IMR-90 (cell line): ENCODE results near the gene SERP1. TPM values are rescaled to one million over a fixed set of nuclear protein-coding genes. Genes with fewer than 3 reads are reported as not detected.
A peak's percentile ranks its signal among the peaks of the same experiment; 100 is the strongest.

ENCODE experiments used
- ATAC-seq: fragments of 200-7000 bp; cut with Tn5 transposase; 2 replicates; pipeline ENCODE4 v1.9.1; 2020; ENCODE audit warnings: low read depth, mild to moderate bottlenecking, moderate library complexity
- BruUV-seq: library from RNA; stranded (reverse); fragments of 400-500 nt; replicated peaks from 2 replicates; lab custom pipeline; 2021; lab: Mats Ljungman, UMichigan
- CTCF ChIA-PET: fragments of 300-600 bp; formaldehyde crosslinking; extraction: SDS; loops from one replicate; lab custom pipeline; 2021; ENCODE audit warnings: antibody characterized with exemption; lab: Yijun Ruan, JAX
- POLR2A ChIA-PET: fragments of 300-600 bp; sonication (Branson Sonifier 250); formaldehyde crosslinking; loops from one replicate; lab custom pipeline; 2022; ENCODE audit warnings: antibody characterized with exemption; ENCODE audit not compliant: unreplicated experiment; lab: Charles Lee
- DNase-seq: peaks from one replicate; pipeline ENCODE4 v3.0.0; 2013
- H2AFZ ChIP-seq: replicated peaks from 2 replicates; pipeline ENCODE3; 2013; ENCODE audit warnings: low read length, mild to moderate bottlenecking; ENCODE audit not compliant: poor library complexity
- H2AK5ac ChIP-seq: 2 replicates; pipeline ENCODE4 v1.6.1; 2013; ENCODE audit warnings: low read depth, low read length, inconsistent platforms
- H2AK9ac ChIP-seq: replicated peaks from 2 replicates; pipeline ENCODE3; 2013; ENCODE audit warnings: mild to moderate bottlenecking, low read depth, low read length, moderate library complexity; ENCODE audit not compliant: poor library complexity
- H2BK120ac ChIP-seq: 2 replicates; pipeline ENCODE4 v1.6.1; 2013; ENCODE audit warnings: low read depth, low read length, inconsistent platforms
- H2BK15ac ChIP-seq: 3 replicates; pipeline ENCODE4 v1.6.1; 2013; ENCODE audit warnings: low read depth, low read length, inconsistent platforms
- H2BK20ac ChIP-seq: 2 replicates; pipeline ENCODE4 v1.6.1; 2013; ENCODE audit warnings: low read depth, mild to moderate bottlenecking, inconsistent platforms, low read length, moderate library complexity
- H2BK5ac ChIP-seq: 2 replicates; pipeline ENCODE4 v1.6.1; 2013; ENCODE audit warnings: mild to moderate bottlenecking, low read depth, low read length, inconsistent platforms; ENCODE audit not compliant: poor library complexity, severe bottlenecking
- H3K14ac ChIP-seq: replicated peaks from 2 replicates; pipeline ENCODE4 v1.6.1; 2013; ENCODE audit warnings: low read depth, low read length, inconsistent platforms
- H3K18ac ChIP-seq: 2 replicates; pipeline ENCODE4 v1.6.1; 2013; ENCODE audit warnings: low read depth, low read length, control low read depth
- H3K23ac ChIP-seq: 2 replicates; pipeline ENCODE4 v1.6.1; 2013; ENCODE audit warnings: low read depth, low read length, inconsistent platforms
- H3K27ac ChIP-seq: 2 replicates; pipeline ENCODE4 v1.5.1; 2013; ENCODE audit warnings: mild to moderate bottlenecking, control low read depth, low read length; ENCODE audit not compliant: insufficient read depth
- H3K27me3 ChIP-seq: 2 replicates; pipeline ENCODE4 v1.6.1; 2013; ENCODE audit warnings: low read length; ENCODE audit not compliant: control insufficient read depth, insufficient read depth
- H3K36me3 ChIP-seq: 2 replicates; pipeline ENCODE4 v1.6.1; 2013; ENCODE audit warnings: low read length, mixed read lengths; ENCODE audit not compliant: control insufficient read depth, insufficient read depth
- H3K4ac ChIP-seq: 2 replicates; pipeline ENCODE4 v1.6.1; 2013; ENCODE audit warnings: low read depth, low read length, inconsistent platforms
- H3K4me1 ChIP-seq: 2 replicates; pipeline ENCODE4 v1.6.1; 2013; ENCODE audit warnings: low read length, mixed read lengths; ENCODE audit not compliant: control insufficient read depth, insufficient read depth
- H3K4me2 ChIP-seq: 2 replicates; pipeline ENCODE4 v1.6.1; 2013; ENCODE audit warnings: low read depth, mild to moderate bottlenecking, control low read depth, low read length, moderate library complexity
- H3K4me3 ChIP-seq: 2 replicates; pipeline ENCODE4 v1.5.1; 2013; ENCODE audit warnings: low read depth, mild to moderate bottlenecking, control low read depth, low read length, moderate library complexity; ENCODE audit not compliant: insufficient read depth
- H3K56ac ChIP-seq: 2 replicates; pipeline ENCODE4 v1.6.1; 2013; ENCODE audit warnings: low read length, inconsistent platforms; ENCODE audit not compliant: insufficient read depth; ENCODE audit errors: extremely low read depth
- H3K79me1 ChIP-seq, 2 experiments: 2 replicates each; pipeline ENCODE4 v1.6.1; 2013; ENCODE audit warnings: low read length in 2 of 2, inconsistent platforms in 1 of 2, low read depth in 1 of 2
- H3K9ac ChIP-seq: 2 replicates; pipeline ENCODE4 v1.6.1; 2013; ENCODE audit warnings: low read depth, low read length, control low read depth
- H3K9me1 ChIP-seq: 2 replicates; pipeline ENCODE4 v1.6.1; 2013; ENCODE audit warnings: low read length, inconsistent platforms; ENCODE audit not compliant: insufficient read depth
- H3K9me3 ChIP-seq: 2 replicates; pipeline ENCODE4 v1.6.1; 2013; ENCODE audit warnings: low read length; ENCODE audit not compliant: control insufficient read depth, insufficient read depth
- H4K20me1 ChIP-seq: 2 replicates; pipeline ENCODE4 v1.6.1; 2013; ENCODE audit warnings: low read length, inconsistent platforms; ENCODE audit not compliant: insufficient read depth
- H4K5ac ChIP-seq: 2 replicates; pipeline ENCODE4 v1.6.1; 2013; ENCODE audit warnings: mild to moderate bottlenecking, low read depth, low read length, control low read depth
- H4K8ac ChIP-seq, 2 experiments: 2 replicates each; pipeline ENCODE4 v1.6.1; 2013; ENCODE audit warnings: low read depth in 2 of 2, low read length in 2 of 2, control low read depth in 1 of 2, inconsistent platforms in 1 of 2
- H4K91ac ChIP-seq: 2 replicates; pipeline ENCODE4 v1.6.1; 2013; ENCODE audit warnings: low read depth, low read length, inconsistent platforms; ENCODE audit not compliant: insufficient read depth
- CEBPB ChIP-seq: IDR thresholded peaks from 2 replicates; pipeline ENCODE4 v1.6.1; 2012; ENCODE audit warnings: low read depth, low read length, improper control_type of control experiment
- ELK1 ChIP-seq: fragments of 150-350 bp; IDR thresholded peaks from 2 replicates; pipeline ENCODE4 v1.6.1; 2016; ENCODE audit warnings: low read depth, mild to moderate bottlenecking, low read length, moderate library complexity, borderline replicate concordance
- FOS ChIP-seq: fragments of 150-350 bp; IDR thresholded peaks from 2 replicates; pipeline ENCODE4 v1.6.1; 2016; ENCODE audit warnings: low read depth, low read length
- MAZ ChIP-seq: IDR thresholded peaks from 2 replicates; pipeline ENCODE4 v1.6.1; 2012; ENCODE audit warnings: low read depth, mild to moderate bottlenecking, low read length, improper control_type of control experiment, moderate library complexity, borderline replicate concordance
- MXI1 ChIP-seq: IDR thresholded peaks from 2 replicates; pipeline ENCODE4 v1.6.1; 2012; ENCODE audit warnings: low read depth, mild to moderate bottlenecking, low read length, moderate library complexity, borderline replicate concordance
- NFE2L2 ChIP-seq: fragments of 150-350 bp; IDR thresholded peaks from 2 replicates; pipeline ENCODE4 v1.6.1; 2016; ENCODE audit warnings: low read depth, mild to moderate bottlenecking, low read length
- POLR2A ChIP-seq: IDR thresholded peaks from 2 replicates; pipeline ENCODE4 v1.6.1; 2012; ENCODE audit warnings: mild to moderate bottlenecking, low read depth, low read length
- RAD21 ChIP-seq: IDR thresholded peaks from 2 replicates; pipeline ENCODE4 v1.6.1; 2012; ENCODE audit warnings: low read length, improper control_type of control experiment
- RFX5 ChIP-seq: IDR thresholded peaks from 2 replicates; pipeline ENCODE4 v1.8.0; 2012; ENCODE audit warnings: low read depth, mild to moderate bottlenecking, low read length, moderate library complexity
- SMC3 ChIP-seq: fragments of 150-350 bp; IDR thresholded peaks from 2 replicates; pipeline ENCODE4 v1.6.1; 2016; ENCODE audit warnings: low read depth, mild to moderate bottlenecking, antibody characterized with exemption, low read length, moderate library complexity
- WGBS, 2 experiments: methylation state at CpG; one replicate each; pipeline versions ENCODE4 v1.1.5 to v1.1.7; 2013; ENCODE audit warnings: missing lambda C conversion rate in 2 of 2; ENCODE audit not compliant: insufficient read length in 1 of 2; ENCODE audit errors: extremely low coverage in 2 of 2; 5-methylcytosine and 5-hydroxymethylcytosine counted together
- dilution Hi-C: fragments of 300-500 bp; cut with HindIII; formaldehyde crosslinking; loops from one replicate; pipeline ENCODE4 v1.14.3; 2018; ENCODE audit warnings: low sequenced_read_pairs; ENCODE audit not compliant: unreplicated experiment
- in situ Hi-C: fragments of 300-500 bp; cut with MboI; formaldehyde crosslinking; loops from 3 replicates; pipeline ENCODE4 v1.14.3; 2019; ENCODE audit warnings: low sequenced_read_pairs, inconsistent platforms, mixed read lengths
- intact Hi-C: fragments of 100-400 bp; cut with micrococcal nuclease; formaldehyde crosslinking; loops from 2 replicates; pipeline ENCODE4 v1.10.0; 2022
- polyA plus RNA-seq, 3 experiments: library from polyadenylated mRNA; depleted of rRNA; stranded (reverse); fragments of >200 nt; gene quantifications; 2 replicates each; pipeline ENCODE4 v1.2.3, GENCODE V29; 2012; ENCODE audit warnings: low replicate concordance in 1 of 3
- total RNA-seq: library from RNA; depleted of rRNA; stranded (reverse); fragments of >200 nt; gene quantifications from 2 replicates; pipeline ENCODE4 v1.2.3, GENCODE V29; 2012
- TF ChIP-seq, protein P1 (sequence below): conservative IDR thresholded peaks from 2 replicates; pipeline ENCODE4 v1.5.1; 2012; ENCODE audit warnings: mild to moderate bottlenecking, low read depth, low read length, improper control_type of control experiment

SERP1 gene
- total and polyA plus RNA-seq, 2 of the 4 experiments (the other 2 are of a cell fraction): 64.0 to 73.4 TPM

- no TSS peak for BruUV-seq
- 92% methylated on average over 2 of the region's 5 CpGs; no CpG with 5 or more reads in 1 of the 2 experiments for WGBS, 2 experiments
- no peak for DNase-seq
- Histone ChIP-seq H3K9me3 (peaks cover 6% of the 10 kb centered on the region; the same call in 1 of the 2 replicates), H3K4me1 (no peaks in the 10 kb centered on the region), H3K18ac (no peak overlapping the region), H3K14ac (no peak overlapping the region), H3K9me1 (no peaks in the 10 kb centered on the region), H3K23ac (no peak overlapping the region; the same call in 1 of the 2 replicates), H3K27me3 (peaks cover 4% of the 10 kb centered on the region; the same call in 1 of the 2 replicates), H3K27ac (no peak overlapping the region), H2BK5ac (no peak overlapping the region), H2AK9ac (no peak overlapping the region), H4K91ac (no peak overlapping the region), H3K4me3 (no peak overlapping the region), H3K4ac (no peak overlapping the region), H4K8ac (no peak overlapping the region), H3K56ac (no peak overlapping the region), H4K5ac (no peak overlapping the region), H2BK20ac (no peak overlapping the region), H3K4me2 (no peak overlapping the region), H2AFZ (peak overlapping the region; percentile 49), H3K9ac (no peak overlapping the region), H2BK15ac (no peak overlapping the region), H2BK120ac (no peak overlapping the region), H4K20me1 (no peaks in the 10 kb centered on the region), H3K79me1 (no peaks in the 10 kb centered on the region), H3K36me3 (no peaks in the 10 kb centered on the region), H2AK5ac (no peak overlapping the region)
- dilution Hi-C loops: no loop called here
- intact Hi-C loops: no loop called here
- ChIA-PET POLR2A (no interaction called here), CTCF (interaction anchor here (0.6 kb wide), 1 partner anchor 25 kb away, joined by 3 read pairs; no protein-coding TSS in a partner anchor)
- no peak for TF ChIP-seq SMC3
- no peak for TF ChIP-seq POLR2A
- TF ChIP-seq CEBPB: no peak
- TF ChIP-seq MXI1: no peak
- no peak for TF ChIP-seq ELK1
- TF ChIP-seq NFE2L2: no peak
- TF ChIP-seq MAZ: no peak
- no peak for TF ChIP-seq FOS
- TF ChIP-seq RAD21: no peak
- TF ChIP-seq RFX5: no peak
- TF ChIP-seq, protein P1, sequence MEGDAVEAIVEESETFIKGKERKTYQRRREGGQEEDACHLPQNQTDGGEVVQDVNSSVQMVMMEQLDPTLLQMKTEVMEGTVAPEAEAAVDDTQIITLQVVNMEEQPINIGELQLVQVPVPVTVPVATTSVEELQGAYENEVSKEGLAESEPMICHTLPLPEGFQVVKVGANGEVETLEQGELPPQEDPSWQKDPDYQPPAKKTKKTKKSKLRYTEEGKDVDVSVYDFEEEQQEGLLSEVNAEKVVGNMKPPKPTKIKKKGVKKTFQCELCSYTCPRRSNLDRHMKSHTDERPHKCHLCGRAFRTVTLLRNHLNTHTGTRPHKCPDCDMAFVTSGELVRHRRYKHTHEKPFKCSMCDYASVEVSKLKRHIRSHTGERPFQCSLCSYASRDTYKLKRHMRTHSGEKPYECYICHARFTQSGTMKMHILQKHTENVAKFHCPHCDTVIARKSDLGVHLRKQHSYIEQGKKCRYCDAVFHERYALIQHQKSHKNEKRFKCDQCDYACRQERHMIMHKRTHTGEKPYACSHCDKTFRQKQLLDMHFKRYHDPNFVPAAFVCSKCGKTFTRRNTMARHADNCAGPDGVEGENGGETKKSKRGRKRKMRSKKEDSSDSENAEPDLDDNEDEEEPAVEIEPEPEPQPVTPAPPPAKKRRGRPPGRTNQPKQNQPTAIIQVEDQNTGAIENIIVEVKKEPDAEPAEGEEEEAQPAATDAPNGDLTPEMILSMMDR: no peak
- ATAC-seq: no peak
- in situ Hi-C loops: loop anchor here (10.0 kb wide), 1 partner anchor 569 kb away; no protein-coding TSS in a partner anchor
Observed at GRCh38 chr3:150503402-150504099, 42.7 kb downstream of the SERP1 start.
